SIG-M5 treated with dmso at 0.1 percent for 504 hours (cell line): Measurements from ENCODE around the gene UBE2K.
"Not testable (repeated sequence)": the region's sequence is repeated elsewhere in the genome, so short reads cannot be mapped to it uniquely, and the experiment has no call there.

Source experiments
- DNase-seq: peaks from one replicate; lab custom pipeline; 2025; ENCODE audit not compliant: unreplicated experiment; lab: John Stamatoyannopoulos, UW

UBE2K gene

GRCh38 chr4:39721788-39722187 lies 23.9 kb downstream of the UBE2K start:
- no peak for DNase-seq

GRCh38 chr4:39729557-39729956 lies 31.6 kb downstream of the UBE2K start:
- no peak for DNase-seq

- no peak for DNase-seq
Measured at GRCh38 chr4:39730072-39730471, 32.1 kb downstream of the UBE2K start.

- DNase-seq = no peak
Measured at GRCh38 chr4:39731908-39732307, 34.0 kb downstream of the UBE2K start.

GRCh38 chr4:39732728-39733127 lies 34.8 kb downstream of the UBE2K start:
- no peak for DNase-seq

GRCh38 chr4:39739591-39739990 lies 41.7 kb downstream of the UBE2K start:
- not testable (repeated sequence) for DNase-seq

GRCh38 chr4:39741401-39741800 lies 43.5 kb downstream of the UBE2K start:
- peak; percentile 4 for DNase-seq

- no peak for DNase-seq
Measured at GRCh38 chr4:39745920-39746319, 48.0 kb downstream of the UBE2K start.

- no peak for DNase-seq
Measured at GRCh38 chr4:39750216-39750615, 52.3 kb downstream of the UBE2K start.

GRCh38 chr4:39754309-39754708 lies 56.4 kb downstream of the UBE2K start:
- no peak for DNase-seq

- no peak for DNase-seq
Measured at GRCh38 chr4:39756159-39756558, 58.2 kb downstream of the UBE2K start.

GRCh38 chr4:39758176-39758575 lies 60.2 kb downstream of the UBE2K start:
- DNase-seq = no peak

- DNase-seq = no peak
Measured at GRCh38 chr4:39759569-39759968, 61.6 kb downstream of the UBE2K start.

GRCh38 chr4:39761005-39761667 lies 63.2 kb downstream of the UBE2K start:
- DNase-seq = no peak

- DNase-seq = no peak
Measured at GRCh38 chr4:39763714-39764572, 66.0 kb downstream of the UBE2K start.

GRCh38 chr4:39770005-39770404 lies 72.1 kb downstream of the UBE2K start:
- DNase-seq = no peak

- DNase-seq = no peak
Measured at GRCh38 chr4:39770471-39770870, 72.5 kb downstream of the UBE2K start.

GRCh38 chr4:39770969-39771724 lies 73.2 kb downstream of the UBE2K start:
- DNase-seq = no peak

- not testable (repeated sequence) for DNase-seq
Measured at GRCh38 chr4:39781988-39782387, 84.1 kb downstream of the UBE2K start.

GRCh38 chr4:39785083-39785482 lies 87.1 kb downstream of the UBE2K start:
- DNase-seq = no peak

- no peak for DNase-seq
Measured at GRCh38 chr4:39786838-39787237, 88.9 kb downstream of the UBE2K start.

- DNase-seq = no peak
Measured at GRCh38 chr4:39792128-39792527, 94.2 kb downstream of the UBE2K start.
